GM10266 (cell line): ENCODE measurements around the gene PLA2G2E.
"Not testable (repeated sequence)": the region's sequence is repeated elsewhere in the genome, so short reads cannot be mapped to it uniquely, and the experiment has no call there.

Experiments
- DNase-seq: peaks from one replicate; pipeline ENCODE4 v3.0.0; 2012; ENCODE audit errors: extremely low spot score
- TF ChIP-seq, protein P1 (sequence below): IDR thresholded peaks from 2 replicates; pipeline ENCODE4 v1.5.1; 2012; ENCODE audit warnings: mild to moderate bottlenecking, low read depth; ENCODE audit not compliant: control insufficient read depth, insufficient read depth; ENCODE audit errors: missing control alignments

Gene PLA2G2E

GRCh38 chr1:19932866-19933265 lies 9.4 kb upstream of the PLA2G2E start:
- DNase-seq = no peak
- TF ChIP-seq, protein P1, sequence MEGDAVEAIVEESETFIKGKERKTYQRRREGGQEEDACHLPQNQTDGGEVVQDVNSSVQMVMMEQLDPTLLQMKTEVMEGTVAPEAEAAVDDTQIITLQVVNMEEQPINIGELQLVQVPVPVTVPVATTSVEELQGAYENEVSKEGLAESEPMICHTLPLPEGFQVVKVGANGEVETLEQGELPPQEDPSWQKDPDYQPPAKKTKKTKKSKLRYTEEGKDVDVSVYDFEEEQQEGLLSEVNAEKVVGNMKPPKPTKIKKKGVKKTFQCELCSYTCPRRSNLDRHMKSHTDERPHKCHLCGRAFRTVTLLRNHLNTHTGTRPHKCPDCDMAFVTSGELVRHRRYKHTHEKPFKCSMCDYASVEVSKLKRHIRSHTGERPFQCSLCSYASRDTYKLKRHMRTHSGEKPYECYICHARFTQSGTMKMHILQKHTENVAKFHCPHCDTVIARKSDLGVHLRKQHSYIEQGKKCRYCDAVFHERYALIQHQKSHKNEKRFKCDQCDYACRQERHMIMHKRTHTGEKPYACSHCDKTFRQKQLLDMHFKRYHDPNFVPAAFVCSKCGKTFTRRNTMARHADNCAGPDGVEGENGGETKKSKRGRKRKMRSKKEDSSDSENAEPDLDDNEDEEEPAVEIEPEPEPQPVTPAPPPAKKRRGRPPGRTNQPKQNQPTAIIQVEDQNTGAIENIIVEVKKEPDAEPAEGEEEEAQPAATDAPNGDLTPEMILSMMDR = no peak

DNA sequence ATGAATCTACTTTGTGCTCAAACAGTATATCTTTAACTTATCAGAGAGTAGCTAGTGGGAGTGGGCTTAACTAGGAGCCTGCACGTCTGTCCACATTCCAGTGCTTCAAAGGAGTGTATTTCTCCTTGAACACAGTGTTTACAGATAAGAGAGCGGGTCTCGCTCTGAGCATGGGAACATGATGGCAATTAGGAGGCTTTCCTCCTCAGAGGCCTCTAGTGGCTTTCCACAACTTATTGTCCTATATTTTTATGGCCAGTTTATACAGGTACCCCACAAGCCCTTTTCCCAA lies 3.7 kb upstream of the PLA2G2E start:
- not testable (repeated sequence) for DNase-seq

DNA sequence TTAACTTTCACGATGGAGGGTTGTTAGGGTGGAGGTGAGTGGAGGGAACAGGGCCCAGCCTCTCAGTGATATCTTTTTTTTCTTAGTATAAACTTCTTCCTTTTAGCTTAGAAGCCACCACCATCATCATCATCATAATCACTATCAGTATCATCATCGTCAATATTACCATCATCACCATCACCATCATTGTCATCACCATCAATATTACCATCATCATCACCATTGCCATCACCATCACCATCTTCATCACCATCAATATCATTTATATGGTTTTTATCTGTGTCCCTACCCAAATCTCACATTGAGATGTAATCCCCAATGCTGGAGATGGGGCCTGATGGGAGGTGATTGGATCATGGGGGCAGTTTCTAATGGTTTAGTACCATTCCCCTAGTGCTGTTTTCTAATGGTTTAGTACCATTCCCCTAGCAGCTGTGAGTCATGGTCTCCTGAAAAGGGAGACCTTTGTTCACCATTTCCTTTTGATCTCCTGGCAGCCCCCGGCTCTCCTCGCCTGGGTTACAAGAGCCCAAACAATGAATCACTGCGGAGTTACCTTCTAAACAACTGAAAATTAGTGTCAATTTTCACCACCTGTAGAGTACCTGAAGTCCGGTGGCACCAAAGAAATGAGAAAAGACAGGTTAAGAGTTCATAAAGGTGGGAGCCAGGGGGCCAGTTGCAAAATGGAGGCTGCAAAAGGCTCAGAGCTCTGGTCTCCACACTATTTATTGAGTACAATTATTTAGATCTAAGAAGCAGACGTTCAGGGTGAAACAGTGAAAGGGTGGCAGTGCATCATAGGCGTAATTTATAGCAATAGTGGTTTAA lies 3.1 kb upstream of the PLA2G2E start:
- no peak for DNase-seq
- TF ChIP-seq, protein P1 = no peak

- DNase-seq = no peak
Measured at GRCh38 chr1:19925342-19926070, 2.1 kb upstream of the PLA2G2E start.

GRCh38 chr1:19923953-19924346 lies 533 bp upstream of the PLA2G2E start:
- no peak for DNase-seq
- TF ChIP-seq, protein P1 = no peak

More at GRCh38 chr1:19925342-19926070, 2.1 kb upstream of the PLA2G2E start:
- TF ChIP-seq, protein P1 = no peak

GRCh38 chr1:19922015-19922688 lies 1.3 kb downstream of the PLA2G2E start:
- TF ChIP-seq, protein P1 = no peak
- DNase-seq = no peak

DNA sequence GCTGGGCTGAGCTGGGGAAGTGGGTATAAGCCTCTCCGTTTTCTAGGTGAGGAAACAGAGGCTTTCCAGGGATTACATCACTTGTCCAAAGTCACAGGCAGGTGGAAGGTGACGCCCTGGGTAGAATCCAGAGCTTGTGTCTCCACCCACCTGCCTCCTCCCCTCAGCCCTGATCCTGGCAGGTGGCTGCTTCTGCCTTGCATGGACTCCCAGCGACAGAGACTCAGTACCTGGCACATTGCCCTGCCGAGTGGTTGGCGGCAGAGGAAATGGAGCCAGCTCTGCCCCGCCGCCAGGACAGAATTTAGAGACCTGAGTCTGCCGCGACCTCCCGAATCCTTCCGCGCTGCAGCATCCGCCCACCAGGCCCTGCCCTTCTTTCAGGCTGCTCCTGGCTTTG lies 2.1 kb downstream of the PLA2G2E start:
- DNase-seq = no peak
- TF ChIP-seq, protein P1 = no peak
